HEK293 (cell line): ENCODE measurements around the gene RHOU.
A peak's percentile ranks its signal among the peaks of the same experiment; 100 is the strongest.

ENCODE experiments used
- CTCF ChIA-PET: fragments of 350-600 bp; formaldehyde crosslinking; extraction: SDS; loops from one replicate; lab custom pipeline; 2021; ENCODE audit warnings: antibody characterized with exemption; lab: Yijun Ruan, JAX
- POLR2A ChIA-PET: fragments of 300-600 bp; formaldehyde crosslinking; extraction: SDS; loops from one replicate; lab custom pipeline; 2020; ENCODE audit warnings: antibody characterized with exemption, inconsistent platforms; lab: Yijun Ruan, JAX
- H3K27ac ChIP-seq: fragments of 200-500 bp; sonication (Bioruptor generic); 2 replicates; pipeline ENCODE4 v1.5.1; 2014; ENCODE audit warnings: low read depth, low read length, control low read depth, inconsistent platforms; ENCODE audit errors: extremely low read depth
- H3K36me3 ChIP-seq, 2 experiments: fragments of 200-500 bp in 1 of 2; sonication (Bioruptor generic) in 1 of 2; 1 replicate in 1 of 2; 2 replicates in 1 of 2; pipeline ENCODE4 v1.5.1; 2014 to 2017; ENCODE audit warnings: inconsistent platforms in 2 of 2, low read length in 2 of 2; ENCODE audit not compliant: control insufficient read depth in 2 of 2, insufficient read depth in 1 of 2
- H3K4me1 ChIP-seq: fragments of 200-500 bp; sonication (Bioruptor generic); 2 replicates; pipeline ENCODE4 v1.5.1; 2014; ENCODE audit warnings: mild to moderate bottlenecking, low read length, inconsistent platforms; ENCODE audit not compliant: control insufficient read depth, insufficient read depth
- H3K4me3 ChIP-seq: 2 replicates; pipeline ENCODE4 v1.5.1; 2011; ENCODE audit warnings: low read depth, mild to moderate bottlenecking, control low read depth, low read length, moderate library complexity
- H3K9me3 ChIP-seq: fragments of 200-500 bp; sonication (Bioruptor generic); 2 replicates; pipeline ENCODE4 v1.5.1; 2014; ENCODE audit warnings: low read depth, low read length, inconsistent platforms; ENCODE audit not compliant: control insufficient read depth, insufficient read depth
- CTCF ChIP-seq: fragments of 450-650 bp; formaldehyde crosslinking; IDR thresholded peaks from 2 replicates; pipeline ENCODE4 v1.5.1; 2016; ENCODE audit warnings: missing biosample characterization, missing genetic modification characterization
- ZBTB17 ChIP-seq: fragments of 450-650 bp; formaldehyde crosslinking; IDR thresholded peaks from 2 replicates; pipeline ENCODE4 v1.5.1; 2016; ENCODE audit warnings: missing biosample characterization, missing genetic modification characterization
- ZEB2 ChIP-seq: fragments of 450-650 bp; formaldehyde crosslinking; IDR thresholded peaks from 2 replicates; pipeline ENCODE4 v1.5.1; 2016; ENCODE audit warnings: missing biosample characterization, missing genetic modification characterization
- ZNF112 ChIP-seq: fragments of 450-650 bp; formaldehyde crosslinking; IDR thresholded peaks from 2 replicates; pipeline ENCODE4 v1.5.0; 2017; ENCODE audit warnings: missing biosample characterization, missing genetic modification characterization
- ZNF202 ChIP-seq: fragments of 450-650 bp; formaldehyde crosslinking; IDR thresholded peaks from 2 replicates; pipeline ENCODE4 v1.5.1; 2016; ENCODE audit warnings: missing biosample characterization, missing genetic modification characterization, borderline replicate concordance
- ZNF239 ChIP-seq: fragments of 450-650 bp; formaldehyde crosslinking; IDR thresholded peaks from 2 replicates; pipeline ENCODE4 v1.5.1; 2016; ENCODE audit warnings: missing biosample characterization, missing genetic modification characterization
- ZNF274 ChIP-seq, 2 experiments: fragments of 200-500 bp in 1 of 2; fragments of 450-650 bp in 1 of 2; sonication (Bioruptor generic) in 1 of 2; formaldehyde crosslinking in 1 of 2; IDR thresholded peaks; 2 replicates each; pipeline versions ENCODE4 v1.5.1 to v1.6.1; 2014 to 2016; ENCODE audit warnings: borderline replicate concordance in 1 of 2, inconsistent platforms in 1 of 2, low read length in 1 of 2, missing biosample characterization in 1 of 2, missing genetic modification characterization in 1 of 2
- ZNF354C ChIP-seq: fragments of 450-650 bp; formaldehyde crosslinking; IDR thresholded peaks from 2 replicates; pipeline ENCODE4 v1.5.1; 2016; ENCODE audit warnings: missing biosample characterization, missing genetic modification characterization, low read depth, borderline replicate concordance
- ZNF362 ChIP-seq: fragments of 450-650 bp; formaldehyde crosslinking; IDR thresholded peaks from 2 replicates; pipeline ENCODE4 v1.5.1; 2016; ENCODE audit warnings: missing biosample characterization, missing genetic modification characterization
- ZNF366 ChIP-seq: fragments of 450-650 bp; formaldehyde crosslinking; conservative IDR thresholded peaks from 2 replicates; pipeline ENCODE4 v1.5.1; 2016; ENCODE audit warnings: missing biosample characterization, missing genetic modification characterization
- ZNF37A ChIP-seq: fragments of 450-650 bp; IDR thresholded peaks from 2 replicates; pipeline ENCODE4 v1.5.1; 2018; ENCODE audit warnings: missing biosample characterization, missing genetic modification characterization
- ZNF423 ChIP-seq: fragments of 450-650 bp; formaldehyde crosslinking; IDR thresholded peaks from 2 replicates; pipeline ENCODE4 v1.5.1; 2016; ENCODE audit warnings: missing biosample characterization, missing genetic modification characterization
- ZNF473 ChIP-seq: fragments of 450-650 bp; formaldehyde crosslinking; IDR thresholded peaks from 2 replicates; pipeline ENCODE4 v1.5.1; 2017; ENCODE audit warnings: missing biosample characterization, missing genetic modification characterization
- ZNF560 ChIP-seq: fragments of 450-650 bp; formaldehyde crosslinking; IDR thresholded peaks from 2 replicates; pipeline ENCODE4 v1.5.1; 2017; ENCODE audit warnings: missing biosample characterization, missing genetic modification characterization, borderline replicate concordance
- ZNF571 ChIP-seq: fragments of 450-650 bp; formaldehyde crosslinking; IDR thresholded peaks from 2 replicates; pipeline ENCODE4 v1.5.0; 2017; ENCODE audit warnings: missing biosample characterization, missing genetic modification characterization
- ZNF600 ChIP-seq: fragments of 450-650 bp; formaldehyde crosslinking; IDR thresholded peaks from 2 replicates; pipeline ENCODE4 v1.5.1; 2016; ENCODE audit warnings: missing biosample characterization, missing genetic modification characterization
- ZNF621 ChIP-seq: fragments of 450-650 bp; formaldehyde crosslinking; IDR thresholded peaks from 2 replicates; pipeline ENCODE4 v1.5.1; 2017; ENCODE audit warnings: missing biosample characterization, missing genetic modification characterization
- ZNF623 ChIP-seq: fragments of 450-650 bp; formaldehyde crosslinking; IDR thresholded peaks from 2 replicates; pipeline ENCODE4 v1.5.1; 2016; ENCODE audit warnings: missing biosample characterization, missing genetic modification characterization
- ZNF629 ChIP-seq: fragments of 450-650 bp; formaldehyde crosslinking; IDR thresholded peaks from 2 replicates; pipeline ENCODE4 v1.5.1; 2017; ENCODE audit warnings: missing biosample characterization, missing genetic modification characterization
- ZSCAN23 ChIP-seq: fragments of 450-650 bp; formaldehyde crosslinking; IDR thresholded peaks from 2 replicates; pipeline ENCODE4 v1.5.1; 2016; ENCODE audit warnings: missing biosample characterization, missing genetic modification characterization
- TF ChIP-seq, protein P1 (sequence below): fragments of 450-650 bp; formaldehyde crosslinking; IDR thresholded peaks from 2 replicates; pipeline ENCODE4 v1.5.1; 2016; ENCODE audit warnings: missing biosample characterization, missing genetic modification characterization
- TF ChIP-seq, protein P2 (sequence below): fragments of 450-650 bp; formaldehyde crosslinking; IDR thresholded peaks from 2 replicates; pipeline ENCODE4 v1.5.1; 2017; ENCODE audit warnings: missing biosample characterization, mild to moderate bottlenecking, missing genetic modification characterization, moderate library complexity
- TF ChIP-seq, protein P3 (sequence below): fragments of 450-650 bp; formaldehyde crosslinking; IDR thresholded peaks from 2 replicates; pipeline ENCODE4 v1.5.1; 2016; ENCODE audit warnings: missing biosample characterization, missing genetic modification characterization

Gene RHOU

DNA sequence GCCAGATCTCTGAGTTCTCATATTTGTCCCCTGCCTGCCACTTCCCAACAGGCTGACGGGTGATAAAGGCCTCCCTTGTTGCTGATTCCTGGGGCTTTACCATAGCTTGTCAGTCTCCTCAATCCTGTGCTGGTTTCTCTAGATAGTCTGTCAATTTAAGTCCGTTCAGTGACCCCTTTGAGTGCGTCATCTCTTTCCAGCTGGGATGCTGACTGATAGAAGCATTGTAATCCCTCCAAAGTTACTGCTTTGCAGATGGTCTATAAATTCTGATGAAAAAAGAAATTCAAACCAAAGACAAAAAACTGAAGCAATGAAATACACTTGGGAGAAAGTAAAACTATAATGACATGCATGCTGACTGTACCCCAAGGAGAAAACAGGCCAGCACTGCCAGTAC, 28.3 kb downstream of the RHOU start:
- Histone ChIP-seq H3K36me3 (no peaks in the 10 kb centered on the region), H3K9me3 (no peaks in the 10 kb centered on the region), H3K4me1 (peaks cover 8% of the 10 kb centered on the region; the same call in 1 of the 2 replicates), H3K4me3 (no peak overlapping the region), H3K27ac (no peak overlapping the region)
- POLR2A ChIA-PET, result no interaction called here
- TF ChIP-seq, protein P1, sequence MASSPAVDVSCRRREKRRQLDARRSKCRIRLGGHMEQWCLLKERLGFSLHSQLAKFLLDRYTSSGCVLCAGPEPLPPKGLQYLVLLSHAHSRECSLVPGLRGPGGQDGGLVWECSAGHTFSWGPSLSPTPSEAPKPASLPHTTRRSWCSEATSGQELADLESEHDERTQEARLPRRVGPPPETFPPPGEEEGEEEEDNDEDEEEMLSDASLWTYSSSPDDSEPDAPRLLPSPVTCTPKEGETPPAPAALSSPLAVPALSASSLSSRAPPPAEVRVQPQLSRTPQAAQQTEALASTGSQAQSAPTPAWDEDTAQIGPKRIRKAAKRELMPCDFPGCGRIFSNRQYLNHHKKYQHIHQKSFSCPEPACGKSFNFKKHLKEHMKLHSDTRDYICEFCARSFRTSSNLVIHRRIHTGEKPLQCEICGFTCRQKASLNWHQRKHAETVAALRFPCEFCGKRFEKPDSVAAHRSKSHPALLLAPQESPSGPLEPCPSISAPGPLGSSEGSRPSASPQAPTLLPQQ (tag by site-specific recombination), result no peak
- TF ChIP-seq ZNF473 (tag by site-specific recombination) (no peak), ZNF239 (tag by site-specific recombination) (no peak), ZNF560 (tag by site-specific recombination) (no peak), ZNF423 (tag by site-specific recombination) (no peak), ZNF354C (tag by site-specific recombination) (no peak)
- CTCF ChIA-PET, result no interaction called here

DNA sequence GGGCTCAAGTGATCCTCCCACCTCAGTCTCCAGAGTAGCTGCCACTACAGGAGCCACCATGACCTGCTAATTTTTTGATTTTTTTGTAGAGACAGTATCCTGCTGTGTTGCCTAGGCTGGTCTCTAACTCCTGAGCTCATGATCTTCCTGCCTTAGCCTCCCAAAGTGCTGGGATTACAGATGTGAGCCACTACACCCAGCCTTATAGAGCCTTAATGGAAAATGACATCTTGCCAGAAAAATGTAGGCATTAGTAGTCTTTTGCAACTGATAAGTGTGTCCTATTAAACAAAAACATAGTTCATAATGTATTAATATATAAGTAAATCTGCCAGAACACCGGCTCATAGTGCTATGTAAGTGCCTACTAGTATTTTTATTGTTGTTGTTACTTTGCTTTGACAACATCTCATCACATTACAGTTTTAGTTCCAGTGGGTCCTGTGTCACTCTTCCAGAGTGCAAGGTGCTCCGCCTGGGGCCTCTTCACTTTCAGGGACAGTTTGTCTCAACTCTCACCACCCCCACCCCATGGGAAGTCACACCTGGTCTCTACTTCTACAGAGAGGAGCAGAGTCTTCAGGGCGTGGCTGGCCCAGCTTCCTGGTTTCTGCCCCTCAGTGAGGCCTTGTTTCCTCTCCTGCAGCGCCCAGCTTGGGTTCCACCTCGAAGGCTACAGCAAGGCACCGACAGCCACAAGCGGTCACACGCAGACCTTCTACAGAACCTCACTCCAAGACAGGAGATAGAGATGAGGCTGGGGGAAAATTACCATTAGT, 30.1 kb downstream of the RHOU start:
- ChIA-PET POLR2A (no interaction called here), CTCF (interaction anchor here (0.6 kb wide), 2 partner anchors 22 to 460 kb away, joined by 3 read pairs; no protein-coding TSS in a partner anchor)
- H3K4me1 ChIP-seq, result peaks cover 10% of the 10 kb centered on the region
- no peak overlapping the region for H3K4me3 ChIP-seq
- TF ChIP-seq ZNF629 (tag by site-specific recombination) (no peak), ZNF37A (tag by site-specific recombination) (no peak), ZNF571 (no peak), ZNF202 (tag by site-specific recombination) (no peak), ZBTB17 (tag by site-specific recombination) (peak; percentile 80), ZNF362 (tag by site-specific recombination) (no peak)
- TF ChIP-seq, protein P2, sequence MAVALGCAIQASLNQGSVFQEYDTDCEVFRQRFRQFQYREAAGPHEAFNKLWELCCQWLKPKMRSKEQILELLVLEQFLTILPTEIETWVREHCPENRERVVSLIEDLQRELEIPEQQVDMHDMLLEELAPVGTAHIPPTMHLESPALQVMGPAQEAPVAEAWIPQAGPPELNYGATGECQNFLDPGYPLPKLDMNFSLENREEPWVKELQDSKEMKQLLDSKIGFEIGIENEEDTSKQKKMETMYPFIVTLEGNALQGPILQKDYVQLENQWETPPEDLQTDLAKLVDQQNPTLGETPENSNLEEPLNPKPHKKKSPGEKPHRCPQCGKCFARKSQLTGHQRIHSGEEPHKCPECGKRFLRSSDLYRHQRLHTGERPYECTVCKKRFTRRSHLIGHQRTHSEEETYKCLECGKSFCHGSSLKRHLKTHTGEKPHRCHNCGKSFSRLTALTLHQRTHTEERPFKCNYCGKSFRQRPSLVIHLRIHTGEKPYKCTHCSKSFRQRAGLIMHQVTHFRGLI (tag by site-specific recombination), result no peak
- no peaks in the 10 kb centered on the region for H3K36me3 ChIP-seq
- no peak overlapping the region for H3K27ac ChIP-seq
- H3K9me3 ChIP-seq, result no peaks in the 10 kb centered on the region

DNA sequence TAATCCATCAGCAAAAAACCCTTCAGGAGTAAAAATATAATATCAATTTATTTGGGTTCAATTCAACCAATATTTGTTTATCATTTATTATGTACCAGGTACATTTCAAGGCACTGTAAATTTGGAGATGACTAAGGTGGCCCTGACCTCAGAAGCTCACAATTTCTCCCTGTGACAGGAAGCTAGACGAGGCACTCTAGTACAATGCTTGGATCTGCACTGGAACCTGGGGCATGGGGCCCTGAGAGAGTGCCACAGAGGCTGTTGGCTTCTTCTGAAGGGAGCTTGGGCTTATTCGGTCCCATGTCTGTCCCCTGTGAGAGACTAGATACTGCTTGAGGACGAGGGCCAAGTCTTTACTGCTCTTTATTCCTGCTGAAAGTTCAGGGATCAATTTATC, 31.5 kb downstream of the RHOU start:
- POLR2A ChIA-PET, result no interaction called here
- Histone ChIP-seq H3K36me3 (no peaks in the 10 kb centered on the region), H3K4me1 (peaks cover 19% of the 10 kb centered on the region), H3K4me3 (no peak overlapping the region), H3K27ac (no peak overlapping the region), H3K9me3 (no peaks in the 10 kb centered on the region)
- CTCF ChIA-PET, result interaction anchor here (0.9 kb wide), 1 partner anchor 461 kb away, joined by 3 read pairs; no protein-coding TSS in a partner anchor
- no peak for TF ChIP-seq CTCF (tag by site-specific recombination)
- TF ChIP-seq, protein P3, sequence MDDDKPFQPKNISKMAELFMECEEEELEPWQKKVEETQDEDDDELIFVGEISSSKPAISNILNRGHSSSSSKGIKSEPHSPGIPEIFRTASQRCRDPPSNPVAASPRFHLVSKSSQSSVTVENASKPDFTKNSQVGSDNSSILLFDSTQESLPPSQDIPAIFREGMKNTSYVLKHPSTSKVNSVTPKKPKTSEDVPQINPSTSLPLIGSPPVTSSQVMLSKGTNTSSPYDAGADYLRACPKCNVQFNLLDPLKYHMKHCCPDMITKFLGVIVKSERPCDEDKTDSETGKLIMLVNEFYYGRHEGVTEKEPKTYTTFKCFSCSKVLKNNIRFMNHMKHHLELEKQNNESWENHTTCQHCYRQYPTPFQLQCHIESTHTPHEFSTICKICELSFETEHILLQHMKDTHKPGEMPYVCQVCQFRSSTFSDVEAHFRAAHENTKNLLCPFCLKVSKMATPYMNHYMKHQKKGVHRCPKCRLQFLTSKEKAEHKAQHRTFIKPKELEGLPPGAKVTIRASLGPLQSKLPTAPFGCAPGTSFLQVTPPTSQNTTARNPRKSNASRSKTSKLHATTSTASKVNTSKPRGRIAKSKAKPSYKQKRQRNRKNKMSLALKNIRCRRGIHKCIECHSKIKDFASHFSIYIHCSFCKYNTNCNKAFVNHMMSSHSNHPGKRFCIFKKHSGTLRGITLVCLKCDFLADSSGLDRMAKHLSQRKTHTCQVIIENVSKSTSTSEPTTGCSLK, result no peak
- no peak for TF ChIP-seq ZEB2 (tag by site-specific recombination)
- TF ChIP-seq ZNF623 (tag by site-specific recombination), result no peak
- TF ChIP-seq ZNF600 (tag by site-specific recombination), result no peak
- TF ChIP-seq ZNF112, result no peak
- no peak for TF ChIP-seq ZSCAN23 (tag by site-specific recombination)
- no peak for TF ChIP-seq ZNF366 (tag by site-specific recombination)
- TF ChIP-seq ZNF621 (tag by site-specific recombination), result no peak
- TF ChIP-seq ZNF274 (IDR thresholded peaks at IDR 0.05; ENCODE audit: low read length), result no peak
- no peak for TF ChIP-seq ZNF274 (tag by site-specific recombination; IDR thresholded peaks at IDR 0.05; ENCODE audit: borderline replicate concordance)
